GM21526 (cell line): Measurements from ENCODE around the gene ATF7.

Experiments
- ATAC-seq: cut with Tn5 transposase; IDR thresholded peaks from one replicate; pipeline ENCODE4 v1.9.1; 2021; ENCODE audit warnings: moderate library complexity; ENCODE audit not compliant: unreplicated experiment, low FRiP score

ATF7 gene

DNA sequence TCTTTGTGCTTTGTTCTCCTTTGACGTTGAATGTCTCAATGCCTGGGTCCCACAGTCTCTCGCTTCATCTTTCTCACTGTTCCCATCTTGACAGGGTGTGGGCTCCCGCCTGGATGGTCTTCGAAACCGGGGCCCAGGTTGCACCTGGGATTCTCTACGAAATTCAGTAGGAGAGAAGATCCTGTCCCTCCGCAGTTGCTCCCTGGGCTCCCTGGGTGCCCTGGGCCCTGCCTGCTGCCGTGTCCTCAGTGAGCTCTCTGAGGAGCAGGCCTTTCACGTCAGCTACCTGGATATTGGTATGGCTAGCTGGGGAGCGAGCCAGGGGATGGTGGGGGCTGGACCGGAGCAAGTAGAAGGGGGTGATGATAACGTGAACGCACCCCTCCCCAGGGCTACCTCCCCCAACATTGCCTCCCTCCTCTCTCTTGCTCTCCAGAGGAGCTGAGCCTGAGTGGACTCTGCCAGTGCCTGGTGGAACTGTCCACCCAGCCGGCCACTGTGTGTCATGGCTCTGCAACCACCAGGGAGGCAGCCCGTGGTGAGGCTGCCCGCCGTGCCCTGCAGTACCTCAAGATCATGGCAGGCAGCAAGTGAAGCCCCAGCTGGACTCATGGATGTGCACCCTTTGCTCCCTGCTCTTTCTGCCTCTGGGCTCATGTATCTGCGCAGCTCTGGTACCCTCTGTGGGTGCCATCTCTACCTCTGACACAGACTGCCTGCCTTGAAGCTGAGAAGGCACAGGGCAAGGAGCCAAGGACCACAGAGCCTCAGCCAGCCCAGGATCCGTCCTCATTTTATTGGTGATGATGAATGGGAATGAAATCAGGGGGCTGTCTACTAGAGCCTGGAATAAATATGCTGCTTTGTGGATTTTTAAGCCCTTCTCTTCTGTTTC is 120.4 kb downstream of the ATF7 start:
- ATAC-seq = no peak

DNA sequence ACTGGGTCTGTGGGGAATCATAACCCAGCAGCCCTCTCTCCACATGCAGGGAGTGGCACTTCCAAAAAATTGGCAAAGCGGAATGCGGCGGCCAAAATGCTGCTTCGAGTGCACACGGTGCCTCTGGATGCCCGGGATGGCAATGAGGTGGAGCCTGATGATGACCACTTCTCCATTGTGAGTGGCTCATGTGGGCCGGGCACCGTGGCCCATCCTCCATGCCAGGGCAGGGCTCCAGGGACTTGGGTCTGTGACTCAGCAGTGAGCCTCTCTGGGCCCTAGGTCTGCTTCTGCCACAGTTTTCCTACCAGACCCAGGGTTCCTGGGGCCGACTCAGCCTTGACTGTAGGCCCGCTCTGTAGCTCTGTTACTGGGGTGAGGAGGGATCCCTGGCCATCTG is 121.1 kb downstream of the ATF7 start:
- no peak for ATAC-seq

DNA sequence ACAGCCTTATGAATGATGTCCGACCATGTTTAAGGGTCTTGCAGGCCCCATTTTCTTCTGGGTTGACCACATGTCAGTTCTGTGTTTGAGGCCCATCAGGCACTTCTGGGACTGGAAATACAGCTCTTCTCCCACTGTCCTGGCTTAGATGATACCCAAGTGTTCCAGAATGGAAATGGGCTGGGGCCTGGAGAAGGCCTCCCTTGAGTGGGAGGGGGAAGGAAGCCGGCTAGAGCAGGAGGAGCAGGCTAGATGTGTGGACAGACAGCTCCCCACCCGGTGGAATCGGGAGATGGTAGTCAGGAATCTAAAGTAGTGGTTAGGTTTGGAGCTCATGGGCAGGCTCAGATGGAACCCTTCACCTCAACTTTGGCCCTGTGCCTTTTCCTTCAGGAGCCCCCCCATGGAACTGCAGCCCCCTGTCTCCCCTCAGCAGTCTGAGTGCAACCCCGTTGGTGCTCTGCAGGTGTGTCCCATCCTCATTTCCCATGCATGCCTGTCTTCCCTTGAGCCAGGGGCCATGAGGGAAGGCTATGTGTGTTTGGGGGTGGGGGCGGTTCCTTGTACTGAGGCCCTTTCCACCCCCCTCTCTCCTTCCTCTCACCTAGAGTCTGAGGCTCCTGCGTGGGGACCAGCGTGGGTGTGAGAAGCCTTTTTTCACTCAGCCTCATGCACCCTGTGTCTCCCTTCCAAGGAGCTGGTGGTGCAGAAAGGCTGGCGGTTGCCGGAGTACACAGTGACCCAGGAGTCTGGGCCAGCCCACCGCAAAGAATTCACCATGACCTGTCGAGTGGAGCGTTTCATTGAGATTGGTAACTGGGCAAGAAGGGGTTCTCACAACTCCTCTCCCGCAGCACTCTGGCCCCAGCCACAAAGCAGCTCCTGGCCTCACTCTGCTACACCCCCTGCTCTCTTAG is 121.9 kb downstream of the ATF7 start:
- no peak for ATAC-seq

DNA sequence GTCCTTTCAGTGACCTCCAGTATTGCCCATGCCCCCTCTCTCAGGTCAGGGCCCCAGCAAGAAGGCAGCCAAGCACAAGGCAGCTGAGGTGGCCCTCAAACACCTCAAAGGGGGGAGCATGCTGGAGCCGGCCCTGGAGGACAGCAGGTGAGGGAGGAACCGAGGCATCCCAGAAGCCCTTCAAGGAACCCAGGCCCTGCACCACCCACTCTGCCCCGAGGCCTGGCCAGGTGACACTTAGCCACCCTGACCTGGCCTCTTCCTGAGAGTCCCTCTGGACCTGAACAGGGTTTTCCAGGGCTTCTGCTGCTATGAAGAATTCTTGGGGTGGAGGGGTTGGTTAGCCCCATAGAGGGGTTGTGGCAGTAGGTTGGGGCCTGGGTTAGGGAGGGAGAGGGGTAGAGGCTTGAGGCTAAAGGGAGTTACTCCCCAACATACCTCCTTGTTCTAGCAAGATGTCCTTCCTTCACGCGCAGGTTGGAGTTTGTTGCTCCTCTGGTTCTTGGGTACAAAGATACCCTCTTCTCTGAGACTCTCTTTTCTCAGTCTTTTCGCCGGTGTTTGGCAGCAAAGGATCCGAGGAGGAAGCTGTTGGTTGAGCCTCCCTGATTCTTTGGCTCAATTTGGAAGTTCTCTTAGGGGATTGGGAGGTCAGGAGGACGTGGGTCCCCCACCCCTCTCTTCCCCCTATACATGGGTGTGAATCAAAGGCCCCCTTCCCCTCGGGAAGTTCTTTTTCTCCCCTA is 123.0 kb downstream of the ATF7 start:
- no peak for ATAC-seq

DNA sequence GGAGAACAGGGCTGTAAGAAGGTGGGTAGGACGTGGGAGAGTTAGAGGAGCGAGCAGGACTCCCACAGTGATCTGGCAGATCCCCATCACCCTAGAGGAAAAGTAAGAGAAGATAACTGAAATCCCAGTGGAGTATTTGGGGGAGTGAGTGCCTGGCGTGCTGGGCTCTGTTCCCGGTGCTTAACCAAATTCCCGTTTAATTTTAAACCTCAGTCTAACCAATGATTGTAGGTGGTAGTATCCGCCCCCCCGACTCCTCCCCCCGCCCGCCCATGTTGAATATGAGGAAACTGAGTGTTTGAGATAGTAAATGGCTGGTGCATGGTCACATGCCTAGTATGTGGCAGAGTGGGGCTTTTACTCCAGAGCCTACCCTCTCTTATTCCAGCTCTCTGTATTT is 123.9 kb downstream of the ATF7 start:
- no peak for ATAC-seq

DNA sequence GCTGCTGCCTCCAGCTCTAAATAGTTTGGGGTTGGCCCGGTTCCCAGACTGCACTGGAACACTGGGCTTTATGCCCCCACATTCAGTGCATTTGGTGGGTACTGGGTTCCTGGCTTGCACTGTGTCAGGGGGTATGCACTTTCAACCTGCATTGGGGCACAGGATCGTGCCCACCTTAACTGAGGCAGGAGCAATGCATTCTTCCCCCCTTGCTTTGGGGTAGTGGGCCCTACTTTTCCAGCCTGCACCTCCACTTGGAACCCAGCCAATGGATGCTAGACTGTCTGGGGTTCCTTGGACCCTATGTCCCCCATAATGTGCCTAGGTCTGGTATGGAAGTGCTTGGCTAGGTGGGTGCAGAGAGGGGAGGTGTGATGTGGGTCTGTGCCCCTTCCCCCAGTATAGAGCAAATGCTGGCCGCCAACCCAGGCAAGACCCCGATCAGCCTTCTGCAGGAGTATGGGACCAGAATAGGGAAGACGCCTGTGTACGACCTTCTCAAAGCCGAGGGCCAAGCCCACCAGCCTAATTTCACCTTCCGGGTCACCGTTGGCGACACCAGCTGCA is 124.5 kb downstream of the ATF7 start:
- ATAC-seq = no peak

DNA sequence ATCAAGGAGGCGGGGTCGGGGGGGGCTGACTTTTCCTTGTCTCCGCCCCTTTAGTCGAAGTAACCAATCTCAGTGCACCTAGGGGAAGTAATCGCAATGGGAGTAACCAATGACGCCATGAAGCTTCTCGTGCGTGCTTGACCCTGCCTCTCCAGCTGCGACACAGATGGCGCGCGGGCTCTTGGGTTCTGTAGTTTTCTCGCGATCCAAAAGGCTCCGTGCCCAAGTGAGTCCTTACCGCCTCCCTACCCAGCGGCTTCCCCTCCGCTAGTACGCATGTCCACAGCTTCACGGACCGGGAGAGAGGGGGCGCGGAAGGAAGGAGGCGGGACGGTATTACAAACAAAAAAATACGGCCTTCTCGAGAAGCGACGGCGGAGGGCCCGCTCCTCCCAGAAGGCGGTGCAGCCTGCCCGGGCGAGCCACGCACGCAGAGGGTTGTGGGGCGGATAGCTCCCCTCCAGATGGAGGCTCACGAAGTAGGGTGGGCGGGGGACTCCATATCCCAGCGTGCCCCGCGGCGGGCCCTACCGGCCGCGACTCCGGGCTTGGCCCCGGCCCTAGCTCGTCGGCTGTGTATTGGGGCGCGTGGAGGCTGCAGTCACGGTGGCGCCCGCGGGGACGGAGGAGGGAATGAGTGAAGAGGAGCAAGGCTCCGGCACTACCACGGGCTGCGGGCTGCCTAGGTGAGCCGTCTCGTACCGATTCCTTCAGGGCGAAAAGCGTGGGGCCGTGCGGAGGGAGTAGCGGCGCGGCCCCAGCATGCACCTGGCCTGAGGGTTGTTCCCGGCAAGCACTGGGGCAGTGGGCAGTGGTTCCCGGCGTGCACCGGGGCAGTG is 125.2 kb downstream of the ATF7 start, which contains the start of gene TARBP2:
Gene TARBP2 (plus strand): TSS at position 508 of the 839 bp plus-strand sequence. CDS start 126 bp downstream, at position 634.
- peak; percentile 63 for ATAC-seq

DNA sequence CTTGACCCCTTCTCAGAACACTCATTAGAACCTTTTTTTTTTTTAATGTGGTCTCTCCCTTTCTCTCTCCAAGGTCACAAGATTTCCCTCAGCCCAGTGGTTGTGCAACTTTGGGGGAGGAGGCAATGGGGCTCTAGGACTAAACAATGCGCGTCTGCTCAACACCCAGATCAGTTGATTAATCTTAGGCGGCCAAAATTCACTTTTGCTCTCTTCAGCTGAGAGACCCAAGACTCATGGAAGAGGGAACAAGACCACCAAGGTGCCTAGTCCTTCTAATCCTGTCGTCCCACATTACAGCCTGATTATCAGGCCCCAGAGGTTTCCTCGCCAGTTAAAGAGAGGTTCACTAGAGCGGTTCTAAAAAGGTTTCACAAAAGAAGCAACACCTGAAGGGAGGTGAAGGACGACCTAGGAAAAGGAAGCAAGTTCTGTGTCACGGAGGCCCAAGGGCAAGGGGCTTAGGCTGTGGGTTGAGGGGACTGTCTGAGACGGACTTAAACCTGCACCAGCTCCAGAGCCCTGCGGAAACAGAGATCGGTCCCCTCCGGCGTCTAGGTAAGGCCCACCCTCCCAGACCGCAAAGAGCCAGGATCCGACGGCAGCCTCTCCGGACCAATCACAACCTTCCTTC is 125.9 kb downstream of the ATF7 start:
- ATAC-seq = no peak

DNA sequence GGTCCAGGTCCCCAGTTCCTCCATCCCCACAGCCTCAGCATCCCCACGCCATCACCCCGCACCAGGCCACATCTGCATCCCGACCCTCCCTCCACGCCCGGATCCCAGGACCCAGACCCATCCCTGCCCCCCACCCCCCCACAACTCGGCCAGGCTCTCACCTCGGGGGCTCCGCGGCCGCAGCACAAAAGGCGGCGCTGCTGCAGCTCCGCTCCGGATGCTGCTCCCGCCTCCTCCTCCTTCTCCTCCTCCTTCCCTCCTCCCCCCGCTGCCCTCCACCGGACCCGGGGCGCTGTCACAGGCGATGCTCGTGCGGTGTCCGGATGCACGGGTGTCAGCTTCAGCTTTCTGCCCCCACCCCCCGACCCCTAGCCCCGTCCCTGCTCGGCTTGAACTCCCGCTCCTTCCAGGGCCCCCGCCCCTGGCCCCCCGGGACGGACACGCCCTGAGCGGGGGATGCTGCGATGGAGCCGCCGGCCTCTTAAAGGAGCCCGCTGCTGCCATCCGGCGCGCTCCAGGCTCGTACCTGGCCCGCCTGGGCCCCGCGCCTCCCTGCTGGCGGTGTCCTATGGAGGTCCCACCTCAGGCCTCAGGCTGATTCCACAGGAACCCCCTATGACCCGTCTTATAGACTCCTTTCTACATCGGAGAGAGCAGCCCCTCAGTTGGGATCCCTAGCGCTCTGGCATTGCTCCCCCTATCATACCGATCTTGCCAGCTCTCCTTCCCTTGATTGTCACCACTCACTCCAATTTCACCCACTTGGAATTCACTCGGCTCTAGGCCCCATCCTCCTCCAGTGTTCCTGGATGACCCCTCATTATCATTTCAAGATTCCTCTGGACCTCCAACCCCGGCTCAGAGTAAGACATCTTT is 126.7 kb downstream of the ATF7 start, which contains the start of gene MAP3K12:
Gene MAP3K12 (minus strand): TSS at position 193 of the 876 bp plus-strand sequence. CDS start 12,067 bp downstream, outside the sequence.
- no peak for ATAC-seq

DNA sequence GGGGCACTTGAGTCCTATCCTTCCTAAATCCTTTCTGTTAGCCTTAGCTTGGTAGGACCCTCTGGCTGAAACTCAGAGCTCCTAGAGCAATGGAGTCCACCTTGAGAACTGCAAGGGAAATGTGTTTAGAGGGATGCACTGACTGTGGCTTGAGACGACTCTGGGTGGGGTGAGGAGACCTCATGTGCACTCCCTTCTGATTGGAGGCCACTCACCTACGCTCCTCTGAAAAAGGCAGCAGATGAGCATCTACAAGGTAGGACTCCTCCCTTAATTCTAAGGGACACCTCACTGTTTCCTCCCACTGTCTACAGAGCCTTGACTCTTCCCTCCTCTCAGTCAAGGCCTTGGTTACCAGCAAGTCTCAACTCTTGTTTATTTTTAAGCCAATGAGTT is 127.9 kb downstream of the ATF7 start:
- ATAC-seq = no peak

DNA sequence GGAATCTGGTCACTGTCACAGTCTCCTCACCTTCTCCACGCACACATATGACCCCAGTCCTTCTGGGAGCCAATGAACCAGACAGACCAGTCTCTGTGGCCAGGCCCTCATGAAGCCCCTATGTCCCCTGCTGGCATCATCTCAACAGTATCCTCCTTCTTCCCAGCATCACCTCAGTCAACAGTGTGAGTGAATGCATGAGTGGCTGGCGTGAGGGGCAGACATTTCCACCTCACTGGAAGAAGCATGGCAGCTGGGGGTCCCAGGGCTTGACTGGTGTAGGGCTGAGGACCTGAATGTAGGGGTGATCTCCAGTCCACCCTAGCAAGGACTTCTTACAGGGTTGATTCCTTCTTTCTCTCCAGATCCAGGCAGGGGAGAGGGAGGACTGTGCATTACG is 128.7 kb downstream of the ATF7 start:
- ATAC-seq = no peak

DNA sequence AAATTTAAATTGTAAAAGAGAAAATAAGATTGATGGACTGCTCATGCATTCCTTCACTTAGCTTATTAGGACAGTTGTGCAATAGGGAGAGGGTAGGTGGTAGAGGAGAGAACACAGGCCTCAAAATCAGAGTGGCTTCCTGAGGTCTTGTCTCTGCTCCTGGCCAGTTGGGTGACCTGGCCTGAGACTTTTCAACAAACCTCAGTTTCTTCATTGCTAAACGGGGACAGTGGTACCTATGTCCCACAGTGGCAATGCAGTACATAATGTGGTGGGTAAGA is 129.5 kb downstream of the ATF7 start:
- no peak for ATAC-seq

DNA sequence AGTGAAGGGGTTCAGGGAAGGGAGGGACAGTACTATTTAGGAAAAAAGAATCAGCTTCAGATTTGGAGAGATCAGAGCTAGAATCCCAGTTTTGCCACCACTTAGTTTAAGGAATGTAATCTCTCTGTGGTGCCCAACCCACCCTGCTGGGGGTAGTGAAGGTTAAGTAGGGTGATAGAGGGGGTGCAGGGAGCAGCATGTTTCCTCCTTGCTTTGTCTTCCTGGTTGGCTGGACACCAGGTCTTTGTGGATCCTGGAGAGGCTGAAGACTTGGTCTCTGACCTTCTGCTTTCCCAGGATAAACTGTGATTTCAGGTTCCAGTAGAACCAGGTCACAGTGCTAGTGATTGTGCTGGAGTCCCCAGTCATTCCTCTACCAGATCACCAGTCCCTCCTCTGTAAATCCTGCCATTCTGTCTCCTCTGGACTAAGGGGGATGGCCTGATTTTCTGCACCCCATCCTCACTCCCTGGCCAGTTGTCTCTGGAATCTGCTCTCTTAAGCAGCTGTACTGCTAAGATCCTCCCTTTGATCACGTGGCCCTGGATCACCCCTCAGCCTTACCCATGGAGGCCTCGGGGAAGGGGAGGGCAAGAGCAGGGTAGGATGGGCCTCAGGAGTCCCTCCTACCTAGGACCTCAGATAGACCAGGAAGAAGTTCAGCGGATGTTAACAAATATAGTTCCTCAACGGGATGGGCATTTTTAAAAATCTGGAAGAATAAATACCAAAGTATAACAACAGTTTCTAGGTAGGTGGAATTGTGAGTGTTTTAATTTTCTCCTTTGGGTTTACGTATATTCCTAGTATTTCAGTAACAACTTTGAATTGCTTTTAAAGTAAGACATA is 130.1 kb downstream of the ATF7 start:
- no peak for ATAC-seq

DNA sequence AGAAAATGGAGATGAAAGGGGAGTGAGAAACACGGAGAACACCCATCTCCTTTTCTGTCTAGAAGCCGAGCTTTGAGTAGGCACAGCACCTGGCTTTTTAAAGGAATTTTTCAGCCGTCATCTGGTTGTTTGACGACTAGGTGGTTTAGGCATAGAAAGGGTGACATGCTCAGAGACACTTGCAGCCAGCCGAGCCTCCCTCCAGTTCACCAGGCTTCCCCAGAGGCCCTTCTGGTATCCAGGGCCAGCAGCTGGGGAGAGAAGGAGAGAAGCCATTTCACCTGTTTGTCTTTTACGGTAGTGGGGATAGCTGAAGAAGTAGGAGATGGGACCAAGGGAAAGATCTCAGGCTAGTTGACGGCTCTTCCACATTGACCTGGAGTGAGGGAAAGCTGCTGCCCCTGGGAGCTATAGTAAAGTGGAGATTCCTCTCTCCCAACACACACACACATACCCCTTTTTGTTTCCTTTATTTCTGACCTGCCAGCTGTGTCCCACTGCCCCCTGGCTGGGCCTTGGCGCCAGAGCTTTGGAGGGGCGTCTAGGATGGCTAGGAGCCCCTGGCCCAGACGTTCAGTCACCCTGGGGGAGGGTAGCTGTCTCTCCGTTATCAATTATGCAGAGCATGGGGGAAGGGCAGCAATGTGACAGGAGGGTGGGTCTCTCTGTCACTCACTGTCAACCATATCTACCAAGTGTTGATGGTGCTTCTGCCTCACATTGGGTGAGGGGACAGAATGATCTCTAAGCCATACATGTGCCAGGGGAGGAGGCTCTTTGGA is 132.4 kb downstream of the ATF7 start:
- ATAC-seq = no peak

DNA sequence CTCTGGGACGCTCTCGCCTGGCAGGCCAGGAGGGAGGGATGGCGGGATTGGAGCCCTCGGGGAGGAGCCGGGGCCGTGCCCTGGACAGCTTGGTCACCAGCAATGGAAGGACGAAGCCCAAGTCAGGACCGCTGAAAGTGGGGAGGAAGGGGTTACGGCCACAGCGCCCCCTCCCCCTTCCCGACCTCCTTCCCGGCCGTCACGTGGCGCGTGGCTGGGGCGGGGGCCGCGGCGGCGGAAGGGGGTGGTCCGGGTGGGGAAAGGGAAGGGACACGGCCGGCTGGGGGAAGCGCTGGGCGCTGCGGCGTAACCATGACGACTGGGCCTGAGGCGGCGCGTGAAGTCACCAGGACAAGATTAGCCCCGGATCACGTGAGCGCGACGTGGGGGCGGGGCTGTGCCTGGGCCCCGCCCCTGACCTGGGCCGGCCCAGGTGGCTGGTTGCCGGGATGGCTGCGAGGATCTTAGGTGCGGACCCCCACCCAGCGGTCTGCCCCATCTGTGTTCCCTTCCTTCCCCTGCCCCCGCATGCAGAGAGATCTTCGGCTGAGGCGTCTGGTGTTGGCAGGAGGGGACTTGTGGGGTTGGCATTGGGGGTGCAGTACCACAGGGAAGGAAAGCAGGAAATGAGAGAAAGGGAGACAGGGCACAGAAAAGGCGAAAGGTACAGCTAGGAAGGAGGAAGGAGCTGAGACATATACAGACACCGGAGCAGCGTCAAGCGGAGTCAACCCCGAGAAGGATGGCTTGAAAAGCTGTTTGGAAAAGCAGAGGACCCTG is 133.2 kb downstream of the ATF7 start:
- peak; percentile 75 for ATAC-seq

DNA sequence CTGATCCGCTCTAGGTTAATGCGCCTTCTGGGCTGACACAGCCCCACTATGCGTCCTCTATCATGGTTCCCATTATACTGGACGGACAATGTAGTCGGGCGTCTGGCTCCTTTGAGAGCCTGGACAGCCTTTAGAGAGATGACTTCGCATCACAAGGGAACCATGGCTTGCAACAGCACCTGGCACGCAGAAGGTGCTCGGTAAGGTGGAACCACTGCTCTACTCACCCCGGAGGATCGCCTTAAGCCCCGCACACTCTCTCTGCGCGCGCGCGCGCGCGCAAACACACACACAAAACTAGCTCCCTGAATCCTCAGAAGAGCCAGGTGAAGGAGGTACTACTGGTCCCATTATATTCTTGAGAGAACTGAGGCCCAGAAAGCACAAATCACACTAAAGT is 134.0 kb downstream of the ATF7 start:
- no peak for ATAC-seq
